GM19324 (cell line): ENCODE measurements around the gene SEZ6.
"Not testable (repeated sequence)": the region's sequence is repeated elsewhere in the genome, so short reads cannot be mapped to it uniquely, and the experiment has no call there.

Experiments used
- ATAC-seq: cut with Tn5 transposase; IDR thresholded peaks from one replicate; pipeline ENCODE4 v1.9.1; 2021; ENCODE audit warnings: mild to moderate bottlenecking, moderate library complexity; ENCODE audit not compliant: unreplicated experiment, low FRiP score

The SEZ6 gene

GRCh38 chr17:28944862-28945741 is 60.7 kb downstream of the SEZ6 start:
- no peak for ATAC-seq

- ATAC-seq = no peak
These were observed 61.5 kb downstream of the SEZ6 start for GRCh38 chr17:28944343-28944742.

GRCh38 chr17:28942925-28943324 is 62.9 kb downstream of the SEZ6 start:
- no peak for ATAC-seq

- no peak for ATAC-seq
These were observed 64.6 kb downstream of the SEZ6 start for GRCh38 chr17:28941251-28941650.

GRCh38 chr17:28940675-28941074 is 65.2 kb downstream of the SEZ6 start:
- no peak for ATAC-seq

GRCh38 chr17:28940142-28940541 is 65.7 kb downstream of the SEZ6 start:
- ATAC-seq = no peak

GRCh38 chr17:28938552-28938951 is 67.3 kb downstream of the SEZ6 start:
- no peak for ATAC-seq

- ATAC-seq = no peak
These were observed 68.6 kb downstream of the SEZ6 start for GRCh38 chr17:28937044-28937729.

GRCh38 chr17:28935744-28936460 is 69.9 kb downstream of the SEZ6 start:
- ATAC-seq = no peak

- ATAC-seq = not testable (repeated sequence)
These were observed 71.3 kb downstream of the SEZ6 start for GRCh38 chr17:28934508-28934907.

GRCh38 chr17:28929787-28930186 is 76.0 kb downstream of the SEZ6 start:
- ATAC-seq = no peak

- ATAC-seq = no peak
These were observed 77.8 kb downstream of the SEZ6 start for GRCh38 chr17:28928061-28928460.

GRCh38 chr17:28926786-28927185 is 79.0 kb downstream of the SEZ6 start:
- no peak for ATAC-seq

GRCh38 chr17:28926366-28926765 is 79.5 kb downstream of the SEZ6 start:
- ATAC-seq = no peak

- no peak for ATAC-seq
These were observed 79.9 kb downstream of the SEZ6 start for GRCh38 chr17:28925912-28926365.

GRCh38 chr17:28920201-28920600 is 85.6 kb downstream of the SEZ6 start:
- no peak for ATAC-seq

GRCh38 chr17:28918295-28918694 is 87.5 kb downstream of the SEZ6 start:
- no peak for ATAC-seq

- no peak for ATAC-seq
These were observed 88.4 kb downstream of the SEZ6 start for GRCh38 chr17:28917465-28917864.

- no peak for ATAC-seq
These were observed 88.8 kb downstream of the SEZ6 start for GRCh38 chr17:28917029-28917428.

GRCh38 chr17:28916302-28916934 is 89.4 kb downstream of the SEZ6 start:
- no peak for ATAC-seq

- no peak for ATAC-seq
These were observed 92.9 kb downstream of the SEZ6 start for GRCh38 chr17:28912938-28913333.
